HG03342 (cell line): Measurements from ENCODE around the gene MYH8.

Source experiments
- ATAC-seq: cut with Tn5 transposase; IDR thresholded peaks from one replicate; pipeline ENCODE4 v1.9.1; 2021; ENCODE audit warnings: mild to moderate bottlenecking, moderate library complexity; ENCODE audit not compliant: unreplicated experiment

The MYH8 gene

GRCh38 chr17:10421900-10422542, at the start of gene MYH8:
Gene MYH8, minus strand, starts transcription at chr17:10421950. Its CDS starts 1,723 bp downstream, at chr17:10420227.
- ATAC-seq, result no peak

GRCh38 chr17:10469459-10469858, 47.7 kb upstream of the MYH8 start, which contains the start of gene MYH4:
Gene MYH4, minus strand, starts transcription at chr17:10469559. Its CDS starts 2,814 bp downstream, at chr17:10466745.
- no peak for ATAC-seq

- no peak for ATAC-seq
Observed at GRCh38 chr17:10463402-10463801, 41.7 kb upstream of the MYH8 start.

GRCh38 chr17:10460062-10460461, 38.3 kb upstream of the MYH8 start:
- no peak for ATAC-seq

- no peak for ATAC-seq
Observed at GRCh38 chr17:10458701-10459100, 37.0 kb upstream of the MYH8 start.

GRCh38 chr17:10457952-10458351, 36.2 kb upstream of the MYH8 start:
- ATAC-seq, result no peak

- no peak for ATAC-seq
Observed at GRCh38 chr17:10447026-10447931, 25.5 kb upstream of the MYH8 start.

GRCh38 chr17:10439816-10440215, 18.1 kb upstream of the MYH8 start:
- ATAC-seq, result no peak

- ATAC-seq, result no peak
Observed at GRCh38 chr17:10435096-10435495, 13.3 kb upstream of the MYH8 start.

GRCh38 chr17:10429421-10430045, 7.8 kb upstream of the MYH8 start:
- ATAC-seq, result no peak

- no peak for ATAC-seq
Observed at GRCh38 chr17:10428781-10429180, 7.0 kb upstream of the MYH8 start.

- no peak for ATAC-seq
Observed at GRCh38 chr17:10421211-10421610, 539 bp downstream of the MYH8 start.

- ATAC-seq, result no peak
Observed at GRCh38 chr17:10420811-10421210, 939 bp downstream of the MYH8 start.

- no peak for ATAC-seq
Observed at GRCh38 chr17:10417431-10417830, 4.3 kb downstream of the MYH8 start.

GRCh38 chr17:10415161-10415560, 6.6 kb downstream of the MYH8 start:
- ATAC-seq, result no peak

- no peak for ATAC-seq
Observed at GRCh38 chr17:10403589-10403988, 18.2 kb downstream of the MYH8 start.

- ATAC-seq, result no peak
Observed at GRCh38 chr17:10398352-10398751, 23.4 kb downstream of the MYH8 start.

- no peak for ATAC-seq
Observed at GRCh38 chr17:10396524-10397163, 25.1 kb downstream of the MYH8 start.

GRCh38 chr17:10394201-10394887, 27.4 kb downstream of the MYH8 start:
- ATAC-seq, result no peak

- ATAC-seq, result no peak
Observed at GRCh38 chr17:10392880-10393279, 28.9 kb downstream of the MYH8 start.

- ATAC-seq, result no peak
Observed at GRCh38 chr17:10385871-10386270, 35.9 kb downstream of the MYH8 start.
